ENCODE measurements around the gene RGS6.

The RGS6 gene

DNA sequence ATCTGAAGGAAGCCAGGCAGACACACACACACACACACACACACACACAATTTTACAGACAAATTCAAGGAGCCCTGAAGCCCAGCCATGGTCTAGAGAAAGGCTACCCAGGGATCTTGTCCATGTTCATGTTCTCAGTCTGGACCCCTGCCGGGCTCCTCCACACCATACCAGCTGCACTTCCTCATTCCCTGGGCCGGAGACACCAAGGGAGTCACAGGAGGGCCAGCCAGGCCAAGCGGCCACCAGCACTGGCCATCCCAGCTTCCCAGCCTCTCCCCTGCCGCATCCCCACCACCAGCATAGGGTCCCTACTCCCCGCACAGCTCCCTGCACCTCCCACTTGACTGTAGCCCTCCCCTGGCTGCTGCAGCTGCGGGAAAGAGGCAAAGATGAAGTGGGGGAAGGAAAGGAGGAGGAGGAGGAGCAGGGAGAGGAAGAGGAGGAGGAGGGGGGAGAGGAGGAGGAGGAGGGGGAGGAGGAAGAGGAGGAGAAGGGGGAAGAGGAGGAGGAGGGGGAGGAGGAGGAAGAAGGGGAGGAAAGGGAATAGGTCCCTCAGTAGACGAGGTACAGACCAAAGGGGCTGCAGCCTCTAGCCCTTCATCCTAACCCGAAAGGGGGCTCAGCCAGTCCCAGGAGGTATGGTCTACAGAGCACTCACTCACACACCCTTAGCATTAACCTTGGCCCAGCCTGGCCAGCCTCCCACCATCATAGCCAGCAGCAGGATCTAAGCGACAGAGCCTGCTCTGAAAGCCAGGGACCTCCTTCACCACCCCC lies 668.5 kb downstream of the RGS6 start:
- no peak for DNase-seq (ENCODE audit: extremely low spot score)
- no peak for TF ChIP-seq ARNT (IDR thresholded peaks at IDR 0.05)
- POLR2A ChIA-PET = no interaction called here
- CTCF ChIA-PET = no interaction called here

GRCh38 chr14:72603639-72604038 lies 671.4 kb downstream of the RGS6 start:
- TF ChIP-seq CTBP1 (IDR thresholded peaks at IDR 0.05; ENCODE audit: borderline replicate concordance) (no peak), SUZ12 (IDR thresholded peaks at IDR 0.05) (no peak), FOXA1 (IDR thresholded peaks at IDR 0.05) (no peak), ZNF384 (IDR thresholded peaks at IDR 0.05) (no peak), FOXK2 (IDR thresholded peaks at IDR 0.05) (no peak), FOXM1 (IDR thresholded peaks at IDR 0.05; ENCODE audit: borderline replicate concordance) (no peak), L3MBTL2 (conservative IDR thresholded peaks at IDR 0.05) (no peak), ARNT (IDR thresholded peaks at IDR 0.05) (no peak), BHLHE40 (IDR thresholded peaks at IDR 0.05; ENCODE audit: borderline replicate concordance) (no peak), ELF4 (IDR thresholded peaks at IDR 0.05) (no peak), HDGF (IDR thresholded peaks at IDR 0.05; ENCODE audit: borderline replicate concordance) (no peak), TARDBP (IDR thresholded peaks at IDR 0.05) (no peak)
- TF ChIP-seq, protein P1, sequence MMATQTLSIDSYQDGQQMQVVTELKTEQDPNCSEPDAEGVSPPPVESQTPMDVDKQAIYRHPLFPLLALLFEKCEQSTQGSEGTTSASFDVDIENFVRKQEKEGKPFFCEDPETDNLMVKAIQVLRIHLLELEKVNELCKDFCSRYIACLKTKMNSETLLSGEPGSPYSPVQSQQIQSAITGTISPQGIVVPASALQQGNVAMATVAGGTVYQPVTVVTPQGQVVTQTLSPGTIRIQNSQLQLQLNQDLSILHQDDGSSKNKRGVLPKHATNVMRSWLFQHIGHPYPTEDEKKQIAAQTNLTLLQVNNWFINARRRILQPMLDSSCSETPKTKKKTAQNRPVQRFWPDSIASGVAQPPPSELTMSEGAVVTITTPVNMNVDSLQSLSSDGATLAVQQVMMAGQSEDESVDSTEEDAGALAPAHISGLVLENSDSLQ (IDR thresholded peaks at IDR 0.05) = no peak
- POLR2A ChIA-PET = no interaction called here
- CTCF ChIA-PET = interaction anchor here (1.1 kb wide), 1 partner anchor 90 kb away, joined by 7 read pairs; no protein-coding TSS in a partner anchor
- DNase-seq (ENCODE audit: extremely low spot score) = no peak

- POLR2A ChIA-PET = no interaction called here
- no peak for DNase-seq (ENCODE audit: extremely low spot score)
- TF ChIP-seq ZNF384 (IDR thresholded peaks at IDR 0.05) (no peak), ELF4 (IDR thresholded peaks at IDR 0.05) (no peak), SUZ12 (IDR thresholded peaks at IDR 0.05) (no peak), BHLHE40 (IDR thresholded peaks at IDR 0.05; ENCODE audit: borderline replicate concordance) (no peak), SP1 (IDR thresholded peaks at IDR 0.05) (no peak), L3MBTL2 (conservative IDR thresholded peaks at IDR 0.05) (no peak), ARNT (IDR thresholded peaks at IDR 0.05) (no peak), TARDBP (IDR thresholded peaks at IDR 0.05) (no peak), FOXM1 (IDR thresholded peaks at IDR 0.05; ENCODE audit: borderline replicate concordance) (no peak), HDGF (IDR thresholded peaks at IDR 0.05; ENCODE audit: borderline replicate concordance) (no peak)
- CTCF ChIA-PET = no interaction called here
Observed at GRCh38 chr14:72604133-72604532, 671.9 kb downstream of the RGS6 start.

DNA sequence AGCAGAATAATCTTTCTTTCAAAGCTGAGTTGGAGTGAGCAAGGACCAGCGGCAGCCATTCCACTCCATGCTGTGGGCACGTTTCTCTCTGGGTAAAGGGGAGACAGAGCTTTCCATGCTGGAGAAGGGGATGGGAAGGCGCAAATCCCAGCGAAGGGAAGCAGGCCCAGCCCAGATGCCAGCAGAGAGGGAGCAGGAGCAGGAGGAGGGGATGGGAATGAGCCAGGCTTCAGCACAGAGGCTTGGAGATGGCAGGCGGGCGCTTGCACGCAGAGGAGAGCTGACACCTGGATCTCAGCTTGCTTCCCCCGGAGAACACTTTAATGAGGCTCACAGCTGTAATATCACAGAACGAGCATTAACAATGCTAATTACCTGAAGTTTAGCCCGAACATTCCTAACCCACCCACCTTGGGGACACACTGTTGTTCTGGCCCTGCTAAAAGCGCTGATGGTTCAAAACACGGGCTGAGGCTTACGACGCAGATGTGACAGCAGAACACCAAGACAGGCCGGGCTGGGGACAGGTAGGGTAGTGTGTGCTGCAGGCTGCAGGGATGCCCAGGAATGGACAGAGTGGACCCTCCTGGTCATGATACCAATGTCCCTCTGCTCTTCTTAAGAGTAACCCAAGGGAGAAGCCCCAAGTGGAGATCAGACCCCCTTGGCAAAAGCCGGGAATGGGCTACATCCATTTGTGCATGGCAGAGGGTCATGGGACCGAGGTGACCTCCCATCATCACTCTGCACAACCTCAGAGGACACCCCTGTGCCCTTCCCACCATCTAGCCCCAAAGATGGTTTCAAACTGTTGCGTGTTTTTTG lies 673.1 kb downstream of the RGS6 start:
- ChIA-PET POLR2A (no interaction called here), CTCF (no interaction called here)
- no peak for DNase-seq (ENCODE audit: extremely low spot score)
- TF ChIP-seq CTBP1 (IDR thresholded peaks at IDR 0.05; ENCODE audit: borderline replicate concordance) (no peak), LEF1 (IDR thresholded peaks at IDR 0.05; ENCODE audit: borderline replicate concordance) (no peak), SUZ12 (IDR thresholded peaks at IDR 0.05) (no peak), L3MBTL2 (conservative IDR thresholded peaks at IDR 0.05) (no peak), TARDBP (IDR thresholded peaks at IDR 0.05) (no peak), HDGF (IDR thresholded peaks at IDR 0.05; ENCODE audit: borderline replicate concordance) (no peak), FOXM1 (IDR thresholded peaks at IDR 0.05; ENCODE audit: borderline replicate concordance) (no peak), SP1 (IDR thresholded peaks at IDR 0.05) (no peak)
- TF ChIP-seq, protein P1 (IDR thresholded peaks at IDR 0.05) = no peak

- DNase-seq (ENCODE audit: extremely low spot score) = no peak
- TF ChIP-seq ARNT (IDR thresholded peaks at IDR 0.05) (no peak), L3MBTL2 (conservative IDR thresholded peaks at IDR 0.05) (no peak), NFRKB (IDR thresholded peaks at IDR 0.05) (no peak), FOXA1 (IDR thresholded peaks at IDR 0.05) (no peak), CTBP1 (IDR thresholded peaks at IDR 0.05; ENCODE audit: borderline replicate concordance) (no peak), FOXM1 (IDR thresholded peaks at IDR 0.05; ENCODE audit: borderline replicate concordance) (no peak), ELF4 (IDR thresholded peaks at IDR 0.05) (no peak), SUZ12 (IDR thresholded peaks at IDR 0.05) (no peak), LEF1 (IDR thresholded peaks at IDR 0.05; ENCODE audit: borderline replicate concordance) (no peak), BHLHE40 (IDR thresholded peaks at IDR 0.05; ENCODE audit: borderline replicate concordance) (no peak), ZNF384 (IDR thresholded peaks at IDR 0.05) (no peak), HDGF (IDR thresholded peaks at IDR 0.05; ENCODE audit: borderline replicate concordance) (no peak)
- TF ChIP-seq, protein P1 (IDR thresholded peaks at IDR 0.05) = no peak
- POLR2A ChIA-PET = no interaction called here
- CTCF ChIA-PET = no interaction called here
Observed at GRCh38 chr14:72605921-72606220, 673.6 kb downstream of the RGS6 start.

- POLR2A ChIA-PET = no interaction called here
Observed at GRCh38 chr14:72606879-72607278, 674.6 kb downstream of the RGS6 start.

More at GRCh38 chr14:72606879-72607278, 674.6 kb downstream of the RGS6 start:
- TF ChIP-seq, protein P1 (IDR thresholded peaks at IDR 0.05) = no peak
- no peak for TF ChIP-seq ARNT (IDR thresholded peaks at IDR 0.05)
- no peak for TF ChIP-seq TARDBP (IDR thresholded peaks at IDR 0.05)
- no peak for TF ChIP-seq FOXK2 (IDR thresholded peaks at IDR 0.05)
- TF ChIP-seq FOXM1 (IDR thresholded peaks at IDR 0.05; ENCODE audit: borderline replicate concordance) = no peak
- no peak for TF ChIP-seq BHLHE40 (IDR thresholded peaks at IDR 0.05; ENCODE audit: borderline replicate concordance)
- TF ChIP-seq HDGF (IDR thresholded peaks at IDR 0.05; ENCODE audit: borderline replicate concordance) = no peak
- TF ChIP-seq SP1 (IDR thresholded peaks at IDR 0.05) = no peak
- TF ChIP-seq L3MBTL2 (conservative IDR thresholded peaks at IDR 0.05) = no peak
- no peak for TF ChIP-seq CTBP1 (IDR thresholded peaks at IDR 0.05; ENCODE audit: borderline replicate concordance)
- no peak for TF ChIP-seq FOXA1 (IDR thresholded peaks at IDR 0.05)
- TF ChIP-seq NFRKB (IDR thresholded peaks at IDR 0.05) = no peak
- CTCF ChIA-PET = no interaction called here
- no peak for DNase-seq (ENCODE audit: extremely low spot score)
